Central memory CD4-positive, alpha-beta T cell (primary cell): ENCODE measurements around the gene CMKLR1.

ENCODE experiments used
- DNase-seq: peaks from one replicate; pipeline ENCODE4 v3.0.0; 2022

CMKLR1 gene

GRCh38 chr12:108361606-108362005, 22.5 kb upstream of the CMKLR1 start:
- DNase-seq, result no peak

GRCh38 chr12:108360487-108360886, 21.4 kb upstream of the CMKLR1 start:
- no peak for DNase-seq

GRCh38 chr12:108360057-108360456, 20.9 kb upstream of the CMKLR1 start:
- DNase-seq, result no peak

- no peak for DNase-seq
These were observed 19.5 kb upstream of the CMKLR1 start for GRCh38 chr12:108358580-108358965.

- DNase-seq, result no peak
These were observed 18.9 kb upstream of the CMKLR1 start for GRCh38 chr12:108357834-108358579.

GRCh38 chr12:108356835-108357806, 18.0 kb upstream of the CMKLR1 start:
- no peak for DNase-seq

- no peak for DNase-seq
These were observed 16.0 kb upstream of the CMKLR1 start for GRCh38 chr12:108355069-108355468.

GRCh38 chr12:108352591-108352990, 13.5 kb upstream of the CMKLR1 start:
- DNase-seq, result no peak

DNA sequence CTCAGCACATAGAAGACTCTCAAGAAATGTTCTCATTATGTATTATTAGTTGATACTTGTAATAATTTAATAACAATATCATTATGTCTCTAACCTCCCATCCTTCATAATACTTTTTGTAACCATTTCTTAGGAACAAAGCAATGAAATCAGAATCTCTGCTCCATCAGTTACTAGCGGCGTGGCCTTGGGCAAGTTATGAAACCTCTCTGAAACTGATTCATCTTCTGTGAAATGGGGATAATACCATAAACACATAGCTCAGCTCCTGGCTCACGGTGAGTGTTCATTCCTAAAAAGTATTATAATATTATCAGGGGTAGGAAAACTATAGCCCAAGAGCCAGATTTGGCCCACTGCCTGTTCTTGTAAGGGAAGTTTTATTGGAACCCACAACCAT, 11.4 kb upstream of the CMKLR1 start:
- no peak for DNase-seq

GRCh38 chr12:108349278-108349688, 10.2 kb upstream of the CMKLR1 start:
- DNase-seq, result no peak

GRCh38 chr12:108348842-108349241, 9.7 kb upstream of the CMKLR1 start:
- no peak for DNase-seq

- no peak for DNase-seq
These were observed 7.9 kb upstream of the CMKLR1 start for GRCh38 chr12:108346727-108347710.

DNA sequence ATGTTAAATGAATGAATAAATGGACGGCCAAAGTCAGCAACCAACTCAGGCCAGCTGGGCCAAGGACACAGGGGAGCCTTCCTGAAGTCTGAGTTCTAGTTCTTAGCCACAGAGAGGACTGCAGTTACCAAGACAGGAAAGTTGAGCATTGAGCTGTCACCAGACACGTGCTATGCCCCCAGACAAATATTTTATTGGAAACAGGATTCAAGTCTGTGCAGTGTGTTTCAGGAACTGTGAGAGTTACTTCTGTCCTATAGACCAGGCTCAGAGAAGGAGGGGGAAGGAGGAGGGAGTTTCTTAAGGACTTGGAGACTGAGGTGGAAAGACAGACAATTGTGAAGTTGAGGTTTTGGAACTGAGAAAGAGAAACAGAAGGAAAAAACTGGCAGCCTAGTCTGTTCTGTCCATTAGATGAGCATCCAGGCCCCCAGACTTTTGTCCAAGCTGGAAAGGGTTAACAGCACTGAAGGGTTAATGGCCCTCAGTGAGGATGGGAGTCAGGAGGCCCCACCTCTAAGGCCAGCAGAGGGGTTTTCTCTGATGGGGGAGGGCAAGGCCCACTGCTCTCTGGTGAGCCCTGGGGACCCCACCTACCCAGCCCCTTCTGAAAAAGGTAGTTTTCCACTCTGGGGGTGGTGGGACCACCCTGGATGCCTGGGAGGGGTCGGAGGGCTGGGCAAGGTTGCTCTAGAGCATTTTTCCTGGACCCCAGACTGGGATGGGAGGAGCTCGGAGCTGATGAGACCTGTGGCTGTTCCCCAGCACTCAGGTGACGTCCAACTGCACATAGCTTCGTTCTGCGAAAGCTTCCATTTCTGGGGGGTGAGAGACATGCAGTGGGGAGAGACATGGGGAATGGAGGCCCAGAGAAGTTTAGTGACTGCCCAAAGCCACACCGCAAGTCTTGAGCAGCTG, 6.9 kb upstream of the CMKLR1 start:
- DNase-seq, result no peak

DNA sequence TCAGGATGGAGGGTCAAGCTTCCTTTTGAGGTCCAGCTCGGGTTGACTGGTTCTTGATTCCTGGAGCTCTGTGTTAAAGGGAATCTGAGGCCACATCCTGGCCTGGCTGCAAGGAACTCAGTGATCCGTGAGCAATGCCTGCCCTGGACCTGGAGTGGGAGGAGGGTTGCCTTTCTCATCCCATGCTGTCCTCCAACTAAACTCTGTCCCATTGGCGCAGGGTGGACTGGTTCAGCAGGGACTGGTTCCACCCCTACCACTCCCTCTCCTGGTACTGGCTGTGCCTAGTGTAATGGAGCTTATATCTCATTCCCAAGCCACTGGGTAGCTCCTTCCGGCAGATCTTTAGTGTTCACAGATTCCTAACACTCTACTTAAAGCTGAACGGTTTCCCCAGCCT, 3.9 kb upstream of the CMKLR1 start:
- no peak for DNase-seq

- DNase-seq, result no peak
These were observed 3.0 kb upstream of the CMKLR1 start for GRCh38 chr12:108341854-108342847.

DNA sequence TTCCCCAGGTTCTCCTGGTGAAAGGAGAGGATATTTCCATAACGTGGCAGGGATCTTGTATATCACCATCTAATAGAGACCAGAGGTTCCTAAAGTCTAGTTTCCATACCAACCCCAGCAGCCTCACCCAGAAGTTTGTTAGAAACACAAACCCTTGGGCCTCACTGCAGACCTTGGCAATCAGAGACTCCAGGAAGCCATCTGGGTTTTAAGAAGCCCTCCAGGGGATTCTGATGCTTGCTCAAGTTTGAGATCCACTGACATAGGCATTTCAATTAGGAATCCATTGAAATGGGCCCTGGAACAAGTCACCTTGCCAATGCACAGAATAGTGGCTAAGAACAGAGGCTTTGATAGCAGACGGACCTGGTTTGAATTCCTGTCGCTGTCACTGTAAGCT, 2.2 kb upstream of the CMKLR1 start:
- no peak for DNase-seq

- DNase-seq, result no peak
These were observed 926 bp upstream of the CMKLR1 start for GRCh38 chr12:108340037-108340436.

GRCh38 chr12:108337235-108338223, 1.6 kb downstream of the CMKLR1 start:
- DNase-seq, result no peak
